GM12801 (cell line): ENCODE results near the gene IL10RB.

Experiments
- TF ChIP-seq, protein P1 (sequence below): IDR thresholded peaks from one replicate; pipeline ENCODE4 v1.5.1; 2011; ENCODE audit warnings: control low read depth; ENCODE audit not compliant: insufficient read length; ENCODE audit errors: extremely low read depth

Gene IL10RB

DNA sequence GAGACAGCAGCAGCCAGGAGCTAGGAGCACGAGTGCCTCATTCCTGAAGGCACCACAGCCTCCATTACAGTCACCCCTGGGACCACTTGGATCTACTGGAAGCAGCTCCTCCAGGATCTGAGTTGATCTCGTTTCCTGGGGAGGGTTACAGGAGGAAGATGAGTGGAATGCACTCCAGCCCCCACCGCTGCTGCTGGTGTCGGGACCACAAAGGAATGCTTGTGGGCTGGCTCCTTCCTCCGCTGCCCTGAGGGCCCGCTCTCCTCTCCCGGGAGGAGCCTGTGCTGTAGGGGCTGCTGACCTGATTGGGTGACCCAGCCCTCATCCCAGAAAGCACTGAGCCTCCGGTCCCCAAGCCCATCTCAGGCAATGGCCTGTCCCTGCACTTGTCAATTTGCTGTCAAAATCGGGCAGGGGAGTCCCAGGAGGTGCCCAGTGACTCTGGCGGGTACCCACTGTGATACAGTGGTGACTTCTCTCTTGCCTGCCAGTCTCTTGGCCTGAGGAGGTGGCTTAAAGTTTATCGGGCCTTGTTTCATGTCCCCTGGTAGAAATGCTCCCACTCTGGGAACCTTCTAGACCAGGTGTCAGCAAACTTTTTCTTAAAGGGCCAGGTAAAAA lies 23.1 kb downstream of the IL10RB start:
- TF ChIP-seq, protein P1, sequence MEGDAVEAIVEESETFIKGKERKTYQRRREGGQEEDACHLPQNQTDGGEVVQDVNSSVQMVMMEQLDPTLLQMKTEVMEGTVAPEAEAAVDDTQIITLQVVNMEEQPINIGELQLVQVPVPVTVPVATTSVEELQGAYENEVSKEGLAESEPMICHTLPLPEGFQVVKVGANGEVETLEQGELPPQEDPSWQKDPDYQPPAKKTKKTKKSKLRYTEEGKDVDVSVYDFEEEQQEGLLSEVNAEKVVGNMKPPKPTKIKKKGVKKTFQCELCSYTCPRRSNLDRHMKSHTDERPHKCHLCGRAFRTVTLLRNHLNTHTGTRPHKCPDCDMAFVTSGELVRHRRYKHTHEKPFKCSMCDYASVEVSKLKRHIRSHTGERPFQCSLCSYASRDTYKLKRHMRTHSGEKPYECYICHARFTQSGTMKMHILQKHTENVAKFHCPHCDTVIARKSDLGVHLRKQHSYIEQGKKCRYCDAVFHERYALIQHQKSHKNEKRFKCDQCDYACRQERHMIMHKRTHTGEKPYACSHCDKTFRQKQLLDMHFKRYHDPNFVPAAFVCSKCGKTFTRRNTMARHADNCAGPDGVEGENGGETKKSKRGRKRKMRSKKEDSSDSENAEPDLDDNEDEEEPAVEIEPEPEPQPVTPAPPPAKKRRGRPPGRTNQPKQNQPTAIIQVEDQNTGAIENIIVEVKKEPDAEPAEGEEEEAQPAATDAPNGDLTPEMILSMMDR: no peak

DNA sequence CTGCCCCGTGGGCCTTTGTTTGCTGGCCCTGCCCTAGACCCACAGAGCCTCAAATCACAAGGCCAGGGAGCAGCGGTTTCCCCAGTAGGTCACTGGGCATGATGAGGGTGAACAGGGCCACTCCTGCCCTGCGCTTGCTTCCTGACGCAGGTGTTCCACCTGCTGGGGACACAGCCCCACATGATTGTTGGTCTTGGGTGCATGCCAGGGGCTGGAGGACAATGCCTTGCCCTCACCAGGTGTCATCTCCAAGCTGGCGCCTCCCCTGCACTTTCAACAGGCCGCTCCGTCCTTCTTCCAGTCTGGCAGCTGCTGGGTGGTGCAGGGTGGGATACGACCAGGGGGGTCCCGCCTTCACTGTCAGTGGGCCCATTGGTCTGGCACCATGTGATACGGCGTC lies 24.3 kb downstream of the IL10RB start:
- TF ChIP-seq, protein P1: no peak

DNA sequence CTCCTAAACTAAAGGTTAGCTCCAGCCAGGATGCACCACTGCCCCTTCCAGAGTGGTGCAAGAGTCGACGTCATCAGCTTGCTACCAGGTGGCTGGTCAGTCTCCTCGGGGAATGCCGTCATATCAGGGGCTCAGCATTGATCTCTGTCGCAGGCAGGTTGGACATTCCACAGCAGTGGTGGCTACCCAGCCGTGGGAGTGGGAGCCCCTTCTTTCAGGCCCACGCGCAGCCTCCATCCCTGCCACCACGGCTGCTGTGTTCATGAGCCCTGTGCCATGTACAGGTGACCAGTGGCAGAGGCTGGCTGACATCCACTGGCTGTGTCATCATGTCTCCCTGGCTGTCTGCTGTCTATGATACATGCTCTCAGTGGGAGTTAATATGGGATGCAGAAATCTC lies 25.5 kb downstream of the IL10RB start:
- TF ChIP-seq, protein P1: no peak

DNA sequence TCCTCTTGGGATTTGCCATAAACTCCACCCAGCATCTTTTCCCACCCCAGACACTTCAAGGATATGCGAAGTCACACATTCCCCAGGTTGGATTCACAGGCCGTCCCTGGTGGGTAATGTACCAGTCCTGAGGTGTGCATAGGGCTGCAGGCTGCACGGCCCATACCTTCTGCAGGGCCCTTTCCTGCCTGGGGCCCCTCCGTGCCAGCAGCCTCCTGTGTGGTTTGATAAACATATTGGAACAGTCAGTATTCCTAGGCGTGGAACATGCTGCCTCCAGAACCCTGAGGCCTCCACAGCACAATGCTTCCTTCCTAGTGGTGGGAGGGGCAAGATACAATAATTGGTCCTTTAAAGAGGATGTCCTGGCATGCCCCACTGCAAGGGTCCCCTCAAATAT lies 26.6 kb downstream of the IL10RB start:
- TF ChIP-seq, protein P1: no peak

DNA sequence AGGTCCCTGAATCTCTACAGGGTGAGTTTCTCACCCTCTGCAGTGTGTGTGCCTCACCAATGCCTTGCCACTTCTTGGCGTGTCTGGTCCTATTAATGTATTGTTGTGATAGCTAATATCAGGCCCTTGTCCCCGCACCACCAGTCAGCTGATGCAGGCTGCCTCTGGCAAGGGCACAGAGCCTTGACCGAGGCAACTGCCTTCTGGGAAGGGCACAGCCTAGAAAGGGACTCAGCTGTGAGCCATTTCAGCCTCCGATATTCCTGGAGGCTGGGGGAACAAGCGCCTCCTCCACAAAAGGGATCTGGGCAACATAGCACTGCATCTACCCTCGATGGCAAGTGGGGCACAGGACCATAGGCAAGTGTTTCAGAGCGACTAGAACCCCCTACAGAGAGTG lies 27.0 kb downstream of the IL10RB start:
- TF ChIP-seq, protein P1: no peak

DNA sequence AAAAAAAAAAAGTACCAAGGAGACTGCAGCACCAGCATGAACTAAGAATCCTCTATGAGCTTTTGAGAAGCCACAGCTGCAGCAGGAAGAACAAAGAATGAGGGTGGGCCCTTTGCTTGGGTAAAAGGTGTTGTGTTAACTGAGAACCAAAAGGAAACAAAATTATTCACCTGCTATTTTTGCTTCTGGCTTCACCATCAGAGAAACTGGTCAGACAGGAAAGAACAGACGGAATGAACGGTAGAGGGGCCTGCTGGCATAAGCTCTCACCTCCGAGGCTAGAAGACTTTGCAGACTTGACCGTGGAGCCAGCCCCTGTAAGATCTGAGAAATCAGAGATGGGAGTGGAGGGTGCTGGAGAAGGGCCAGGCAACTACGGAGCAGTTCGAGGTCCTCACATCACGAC lies 27.6 kb downstream of the IL10RB start:
- TF ChIP-seq, protein P1: no peak

DNA sequence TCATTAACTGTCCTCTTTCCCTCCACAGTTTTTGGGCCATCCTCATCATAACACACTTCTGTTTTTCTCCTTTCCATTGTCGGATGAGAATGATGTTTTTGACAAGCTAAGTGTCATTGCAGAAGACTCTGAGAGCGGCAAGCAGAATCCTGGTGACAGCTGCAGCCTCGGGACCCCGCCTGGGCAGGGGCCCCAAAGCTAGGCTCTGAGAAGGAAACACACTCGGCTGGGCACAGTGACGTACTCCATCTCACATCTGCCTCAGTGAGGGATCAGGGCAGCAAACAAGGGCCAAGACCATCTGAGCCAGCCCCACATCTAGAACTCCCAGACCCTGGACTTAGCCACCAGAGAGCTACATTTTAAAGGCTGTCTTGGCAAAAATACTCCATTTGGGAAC lies 30.0 kb downstream of the IL10RB start:
- TF ChIP-seq, protein P1: no peak
